Mesothelial cell of epicardium (in vitro differentiated cells): ENCODE data around the gene RAB26. TPM values are rescaled to one million over a fixed set of nuclear protein-coding genes. Genes with fewer than 3 reads are reported as not detected.

ENCODE experiments used
- DNase-seq, 2 experiments: peaks; one replicate each; pipeline ENCODE4 v3.0.0; 2021; ENCODE audit warnings: low spot score in 2 of 2; ENCODE audit not compliant: unreplicated experiment in 2 of 2
- H3K27ac Mint-ChIP-seq: 2 replicates; pipeline ENCODE4 v1.8.0; 2021; ENCODE audit warnings: mixed read lengths
- H3K27me3 Mint-ChIP-seq: 2 replicates; pipeline ENCODE4 v1.8.0; 2021; ENCODE audit warnings: low read depth, mixed read lengths
- H3K36me3 Mint-ChIP-seq: 2 replicates; pipeline ENCODE4 v1.8.0; 2021; ENCODE audit warnings: mixed read lengths
- H3K4me1 Mint-ChIP-seq: 2 replicates; pipeline ENCODE4 v1.8.0; 2021; ENCODE audit warnings: mixed read lengths
- H3K4me3 Mint-ChIP-seq: 2 replicates; pipeline ENCODE4 v1.8.0; 2021; ENCODE audit warnings: mild to moderate bottlenecking, moderate library complexity, mixed read lengths
- H3K9me3 Mint-ChIP-seq: 2 replicates; pipeline ENCODE4 v1.8.0; 2021; ENCODE audit warnings: mixed read lengths
- total RNA-seq: library from RNA; stranded (reverse); gene quantifications from 3 replicates; pipeline ENCODE4 v1.2.1, GENCODE V29; 2021
- TF ChIP-seq, protein P1 (sequence below): fragments of 200-600 bp; sonication (generic); IDR thresholded peaks from one replicate; pipeline ENCODE4 v1.5.0; 2021; ENCODE audit warnings: antibody characterized with exemption; ENCODE audit not compliant: unreplicated experiment

RAB26 gene
- total RNA-seq, 1 donor from 2014 or later: 1.5 TPM

DNA sequence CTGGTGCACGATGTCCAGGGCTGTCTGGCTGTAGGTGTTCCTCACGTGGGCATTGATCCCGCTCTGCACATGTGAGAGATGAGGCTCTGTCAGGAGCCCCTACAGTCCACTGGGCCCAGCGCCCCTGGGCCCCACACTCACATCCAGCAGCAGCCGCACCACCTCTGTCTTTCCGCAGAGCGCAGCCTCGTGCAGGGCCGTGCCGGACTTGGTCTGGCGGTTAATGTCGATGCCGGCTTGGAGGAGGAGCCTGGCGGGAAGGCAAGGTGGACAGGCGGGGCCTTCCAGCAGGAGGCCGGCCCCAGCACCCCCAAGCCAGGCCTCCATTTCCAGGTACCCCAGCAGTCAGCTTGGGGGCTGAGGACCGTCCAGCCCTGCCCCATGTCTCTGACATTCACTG, 38.8 kb downstream of the RAB26 start:
- Mint-ChIP-seq H3K4me1 (no peaks in the 10 kb centered on the region), H3K4me3 (no peak overlapping the region), H3K36me3 (peaks cover under 1% of the 10 kb centered on the region), H3K27ac (no peak overlapping the region), H3K9me3 (no peaks in the 10 kb centered on the region), H3K27me3 (no peaks in the 10 kb centered on the region)
- no peak for DNase-seq
- TF ChIP-seq, protein P1, sequence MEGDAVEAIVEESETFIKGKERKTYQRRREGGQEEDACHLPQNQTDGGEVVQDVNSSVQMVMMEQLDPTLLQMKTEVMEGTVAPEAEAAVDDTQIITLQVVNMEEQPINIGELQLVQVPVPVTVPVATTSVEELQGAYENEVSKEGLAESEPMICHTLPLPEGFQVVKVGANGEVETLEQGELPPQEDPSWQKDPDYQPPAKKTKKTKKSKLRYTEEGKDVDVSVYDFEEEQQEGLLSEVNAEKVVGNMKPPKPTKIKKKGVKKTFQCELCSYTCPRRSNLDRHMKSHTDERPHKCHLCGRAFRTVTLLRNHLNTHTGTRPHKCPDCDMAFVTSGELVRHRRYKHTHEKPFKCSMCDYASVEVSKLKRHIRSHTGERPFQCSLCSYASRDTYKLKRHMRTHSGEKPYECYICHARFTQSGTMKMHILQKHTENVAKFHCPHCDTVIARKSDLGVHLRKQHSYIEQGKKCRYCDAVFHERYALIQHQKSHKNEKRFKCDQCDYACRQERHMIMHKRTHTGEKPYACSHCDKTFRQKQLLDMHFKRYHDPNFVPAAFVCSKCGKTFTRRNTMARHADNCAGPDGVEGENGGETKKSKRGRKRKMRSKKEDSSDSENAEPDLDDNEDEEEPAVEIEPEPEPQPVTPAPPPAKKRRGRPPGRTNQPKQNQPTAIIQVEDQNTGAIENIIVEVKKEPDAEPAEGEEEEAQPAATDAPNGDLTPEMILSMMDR: no peak

DNA sequence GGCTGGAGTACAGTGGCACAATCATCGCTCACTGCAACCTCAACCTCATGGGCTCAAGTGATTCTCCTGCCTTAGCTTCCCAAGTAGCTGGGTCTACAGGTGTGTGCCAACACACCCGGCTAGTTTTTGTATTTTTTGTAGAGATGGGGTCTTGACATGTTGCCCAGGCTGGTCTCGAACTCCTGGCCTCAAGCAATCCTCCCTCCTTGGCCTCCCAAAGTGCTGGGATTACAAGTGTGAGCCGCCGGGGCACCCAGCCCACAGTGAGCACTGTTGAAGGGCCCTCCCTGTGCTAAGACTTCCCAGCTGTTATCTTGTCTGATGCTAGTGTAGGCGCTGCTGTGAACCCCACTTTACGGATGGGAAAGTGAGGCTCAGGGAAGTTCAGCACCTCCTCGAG, 40.0 kb downstream of the RAB26 start:
- no peaks in the 10 kb centered on the region for H3K9me3 Mint-ChIP-seq
- DNase-seq: no peak
- TF ChIP-seq, protein P1: no peak
- H3K27ac Mint-ChIP-seq: no peak overlapping the region
- H3K4me1 Mint-ChIP-seq: no peaks in the 10 kb centered on the region
- no peak overlapping the region for H3K4me3 Mint-ChIP-seq
- H3K36me3 Mint-ChIP-seq: no peaks in the 10 kb centered on the region
- H3K27me3 Mint-ChIP-seq: no peaks in the 10 kb centered on the region

DNA sequence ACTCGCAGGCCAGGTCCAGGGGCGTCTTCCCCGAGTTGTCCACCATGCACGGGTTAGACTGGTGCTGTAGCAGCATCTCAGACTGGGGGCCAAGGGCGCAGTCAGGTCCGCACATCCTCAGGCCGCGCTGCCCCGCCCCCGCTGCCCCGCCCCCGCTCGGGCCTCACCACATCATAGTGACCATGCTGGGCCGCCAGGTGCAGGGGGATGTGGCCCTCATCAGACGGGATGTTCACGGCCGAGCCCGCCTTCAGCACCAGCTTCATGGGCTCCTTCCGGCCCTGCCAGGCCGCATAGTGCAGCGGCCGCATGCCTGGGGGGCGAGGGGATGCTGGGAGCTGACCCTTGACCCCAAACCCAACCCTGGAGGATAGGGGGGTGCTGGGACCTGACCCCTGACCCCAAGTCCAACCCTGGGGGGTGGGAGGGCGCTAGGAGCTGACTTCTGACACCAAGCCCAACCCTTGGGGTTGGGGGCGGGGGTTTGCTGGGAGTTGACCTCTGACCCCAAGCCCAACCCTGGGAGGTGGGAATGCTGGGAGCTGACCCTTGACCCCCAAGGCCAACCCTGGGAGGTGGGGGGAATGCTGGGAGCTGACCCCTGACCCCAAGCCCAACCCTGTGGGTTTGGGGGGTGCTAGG, 40.9 kb downstream of the RAB26 start:
- peaks cover 2% of the 10 kb centered on the region for H3K27me3 Mint-ChIP-seq
- peaks cover under 1% of the 10 kb centered on the region for H3K4me1 Mint-ChIP-seq
- H3K9me3 Mint-ChIP-seq: no peaks in the 10 kb centered on the region
- H3K27ac Mint-ChIP-seq: no peak overlapping the region
- H3K36me3 Mint-ChIP-seq: no peaks in the 10 kb centered on the region
- TF ChIP-seq, protein P1: no peak
- H3K4me3 Mint-ChIP-seq: no peak overlapping the region
- no peak for DNase-seq

DNA sequence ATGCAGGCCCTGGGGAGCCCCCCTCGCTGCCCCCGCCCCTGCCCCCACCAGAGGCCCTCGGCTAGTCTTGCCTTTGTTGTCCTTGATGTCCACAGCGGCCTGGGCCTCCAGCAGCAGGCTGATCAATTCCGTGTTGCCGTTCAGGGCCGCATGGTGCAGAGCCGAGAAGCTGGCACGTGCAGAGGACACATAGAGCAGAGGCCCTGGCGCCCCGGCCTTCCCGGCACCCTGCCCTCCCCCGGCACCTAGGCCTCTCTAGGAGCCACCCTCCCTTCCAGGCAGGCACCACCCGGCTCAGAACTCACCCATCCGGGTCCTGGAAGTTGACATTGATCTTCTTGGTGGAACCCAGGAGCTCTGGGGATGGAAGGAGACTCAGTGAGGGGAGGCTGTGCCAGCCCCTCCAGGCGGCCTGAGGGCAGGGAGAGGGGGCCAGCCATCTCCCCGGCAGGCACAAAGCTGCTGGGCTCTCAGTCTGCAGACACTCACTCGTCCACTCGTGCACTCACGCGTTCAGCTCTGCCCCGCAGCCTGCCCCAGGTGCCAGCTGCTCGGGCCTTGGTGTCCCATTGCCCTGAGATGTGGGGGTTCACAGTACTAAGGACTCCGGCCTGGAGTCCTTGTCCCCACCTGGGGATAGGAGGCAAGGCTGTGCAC, 41.7 kb downstream of the RAB26 start:
- peaks cover 7% of the 10 kb centered on the region for H3K27me3 Mint-ChIP-seq
- H3K9me3 Mint-ChIP-seq: no peaks in the 10 kb centered on the region
- no peak overlapping the region for H3K4me3 Mint-ChIP-seq
- peaks cover 8% of the 10 kb centered on the region for H3K4me1 Mint-ChIP-seq
- DNase-seq: no peak
- TF ChIP-seq, protein P1: no peak
- no peaks in the 10 kb centered on the region for H3K36me3 Mint-ChIP-seq
- H3K27ac Mint-ChIP-seq: no peak overlapping the region

DNA sequence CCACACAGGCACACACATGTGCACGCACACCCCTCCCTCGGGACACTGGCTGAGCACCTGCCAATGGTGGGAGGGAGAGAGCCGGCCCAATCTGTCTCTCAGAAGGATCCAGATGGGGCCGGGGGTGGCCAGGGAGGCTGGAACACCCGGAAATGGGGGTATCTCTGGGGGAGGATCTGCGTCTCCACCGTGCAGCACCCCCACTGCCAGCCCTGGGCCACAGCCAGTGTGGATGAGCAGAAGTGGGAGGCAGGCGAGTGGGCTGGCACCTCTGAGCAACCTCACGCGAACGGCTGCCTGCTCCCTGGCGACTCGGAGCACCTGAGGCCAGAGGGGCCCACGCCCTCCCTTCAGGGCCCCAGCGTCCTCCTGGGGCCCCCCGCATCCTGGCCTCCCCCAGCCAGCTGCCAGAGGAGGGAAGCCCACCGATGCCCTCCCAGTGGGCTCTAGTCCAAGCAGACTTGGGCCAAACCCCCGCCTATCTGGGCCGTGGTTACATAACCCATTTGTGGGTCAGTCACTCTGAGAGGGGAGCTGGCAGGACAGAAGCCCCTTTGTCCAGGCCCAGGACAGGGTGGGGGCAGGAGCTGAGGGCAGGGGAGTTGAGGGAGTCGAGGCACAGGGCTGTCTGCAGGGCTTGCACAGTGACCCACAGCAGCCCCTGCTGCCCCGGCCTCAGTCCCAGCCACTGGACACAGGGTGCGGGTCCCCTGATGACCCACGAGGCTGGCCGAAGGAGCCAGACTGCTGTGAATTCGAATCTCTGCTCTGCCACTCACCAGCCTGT, 42.4 kb downstream of the RAB26 start:
- no peak overlapping the region for H3K4me3 Mint-ChIP-seq
- no peak overlapping the region for H3K27ac Mint-ChIP-seq
- peaks cover 10% of the 10 kb centered on the region for H3K4me1 Mint-ChIP-seq
- TF ChIP-seq, protein P1: no peak
- no peak for DNase-seq
- no peaks in the 10 kb centered on the region for H3K36me3 Mint-ChIP-seq
- H3K27me3 Mint-ChIP-seq: peaks cover 10% of the 10 kb centered on the region
- H3K9me3 Mint-ChIP-seq: no peaks in the 10 kb centered on the region
